HG03045 (cell line): ENCODE data around the gene EIF5.
A peak's percentile ranks its signal among the peaks of the same experiment; 100 is the strongest.
"Not testable (repeated sequence)": the region's sequence is repeated elsewhere in the genome, so short reads cannot be mapped to it uniquely, and the experiment has no call there.

Experiments
- ATAC-seq: cut with Tn5 transposase; IDR thresholded peaks from one replicate; pipeline ENCODE4 v1.9.1; 2021; ENCODE audit warnings: mild to moderate bottlenecking, moderate library complexity; ENCODE audit not compliant: unreplicated experiment

The EIF5 gene

DNA sequence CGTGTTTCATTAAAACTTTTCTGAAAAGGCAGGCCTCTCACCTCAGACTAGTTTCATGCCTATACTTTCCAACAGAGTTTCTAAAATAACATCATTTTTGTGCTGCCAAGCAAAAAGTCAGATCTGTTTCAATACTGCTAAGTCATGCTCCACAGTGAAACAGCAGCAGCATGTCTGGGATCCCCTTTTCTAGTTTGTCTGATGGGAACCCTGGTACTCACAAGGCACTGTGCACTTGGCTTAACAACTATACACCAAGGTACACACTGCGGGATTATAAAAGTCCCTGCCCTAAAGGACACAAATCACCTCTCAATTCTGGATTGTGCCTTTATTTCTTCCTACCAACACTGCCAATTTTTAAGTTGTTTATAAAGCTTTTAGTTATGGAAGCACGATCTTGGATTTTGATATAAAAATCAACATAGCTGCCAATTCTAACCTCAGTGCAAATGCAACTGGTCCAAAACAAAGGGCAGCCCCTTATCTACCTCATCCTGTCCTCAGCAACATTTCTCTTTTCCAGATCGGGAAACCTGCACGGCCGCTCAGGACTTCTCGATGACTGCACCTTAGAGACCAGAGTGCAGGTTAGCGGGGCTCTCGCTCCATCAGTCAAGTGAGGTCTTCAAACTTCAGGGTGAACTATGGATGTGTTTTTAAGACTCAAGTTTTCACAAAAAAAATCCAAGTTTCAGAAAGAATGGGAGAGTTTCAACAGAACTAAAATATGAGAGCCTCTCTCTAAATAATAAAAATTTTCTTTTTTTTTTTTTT lies 1.7 kb upstream of the EIF5 start:
- ATAC-seq = no peak

DNA sequence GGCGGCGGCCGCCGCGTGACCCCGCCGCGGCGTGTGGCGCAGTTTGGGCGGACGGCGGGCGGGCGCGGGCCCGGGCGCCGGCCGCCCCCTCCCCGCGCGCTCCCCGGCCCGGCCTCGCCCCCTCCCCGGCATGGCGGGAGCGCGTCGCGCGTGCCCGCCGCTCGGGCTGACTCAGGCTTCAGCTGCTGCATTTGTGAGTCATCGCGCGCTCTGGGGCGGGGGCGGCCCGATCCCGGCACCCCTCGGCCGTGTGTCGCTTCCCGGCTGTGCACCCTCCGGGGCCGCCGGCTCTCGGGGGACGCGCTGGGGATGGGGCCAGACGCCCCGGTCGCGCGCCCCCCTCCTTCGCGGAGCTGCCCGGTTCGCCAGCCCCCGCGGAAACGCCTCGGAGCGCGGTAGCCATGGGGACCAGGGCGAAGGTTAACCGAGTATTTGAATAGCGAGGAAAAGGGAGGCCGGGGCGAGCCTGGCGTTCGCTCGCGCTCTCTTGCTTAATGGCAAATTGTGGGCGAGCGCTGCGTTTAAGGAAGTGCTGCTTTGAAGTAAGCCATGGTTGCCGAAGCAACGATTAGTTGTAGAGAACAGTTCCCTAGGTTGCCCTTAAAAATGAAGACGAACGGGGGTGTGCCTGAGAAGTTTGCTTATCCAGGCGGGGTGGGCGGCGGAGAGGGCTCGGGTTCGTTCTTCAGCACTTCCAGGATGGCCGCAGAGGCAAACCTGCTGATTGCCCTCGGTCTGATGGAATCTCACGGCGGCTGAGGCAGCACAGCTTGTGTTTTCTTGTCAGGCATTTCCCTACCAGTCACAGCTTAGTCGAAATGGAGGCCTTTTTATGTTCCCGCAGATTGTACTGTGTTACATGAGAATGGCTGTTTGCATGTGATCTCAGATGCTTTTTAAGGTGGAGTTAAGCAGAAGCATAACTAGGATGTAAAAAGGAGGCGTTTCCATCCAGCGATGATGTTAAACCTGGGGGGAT lies 896 bp downstream of the EIF5 start:
- ATAC-seq = peak; percentile 13

DNA sequence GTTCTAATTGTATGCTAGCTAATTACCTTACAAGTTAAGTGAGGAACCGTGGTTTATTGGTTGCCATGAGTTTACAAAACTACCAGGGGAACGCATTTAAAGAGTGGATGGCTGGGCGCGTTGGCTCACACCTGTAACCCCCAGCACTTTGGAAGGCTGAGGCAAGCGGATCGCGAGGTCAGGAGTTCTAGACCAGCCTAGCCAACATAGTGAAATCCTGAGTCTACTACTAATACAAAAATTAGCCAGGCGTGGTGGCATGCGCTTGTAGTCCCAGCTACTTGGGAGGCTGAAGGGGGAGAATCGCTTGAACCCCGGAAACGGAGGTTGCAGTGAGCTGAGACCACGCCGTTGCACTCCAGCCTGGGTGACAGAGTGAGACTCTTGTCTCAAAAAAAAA lies 2.2 kb downstream of the EIF5 start:
- ATAC-seq = no peak

DNA sequence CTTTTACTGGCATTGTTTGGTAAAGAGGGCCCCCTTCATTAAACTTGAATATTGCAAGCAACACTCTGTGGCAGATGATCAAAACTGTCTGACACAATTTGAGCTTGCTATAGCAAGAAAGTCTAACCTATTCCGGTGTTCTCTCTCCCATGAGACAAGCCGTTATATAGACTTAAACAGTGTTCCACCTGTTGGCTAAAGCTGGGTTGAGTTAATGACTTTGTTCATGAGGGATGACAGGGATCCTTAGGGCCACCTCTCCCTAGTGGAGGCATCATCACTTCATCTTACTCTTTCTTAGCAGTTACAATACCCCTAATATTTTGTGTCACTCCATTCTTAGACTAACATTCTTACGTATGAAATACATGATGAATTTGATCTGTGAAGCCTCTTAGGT lies 3.8 kb downstream of the EIF5 start:
- no peak for ATAC-seq

DNA sequence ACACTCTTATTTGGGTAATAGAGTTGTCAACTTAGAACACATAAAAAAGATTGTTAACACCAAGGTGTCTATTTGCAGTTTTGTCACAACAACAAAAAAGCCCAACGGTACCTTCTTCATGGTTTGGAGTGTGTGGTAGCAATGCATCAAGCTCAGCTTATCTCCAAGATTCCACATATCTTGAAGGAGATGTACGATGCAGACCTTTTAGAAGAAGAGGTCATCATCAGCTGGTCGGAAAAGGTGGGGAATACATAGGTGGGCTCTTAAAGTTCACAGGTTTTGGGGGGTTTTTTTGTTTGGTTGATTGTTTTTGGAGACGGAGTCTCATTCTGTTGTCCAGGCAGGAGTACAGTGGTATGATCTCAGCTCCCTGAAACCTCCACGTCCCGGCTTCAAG lies 5.5 kb downstream of the EIF5 start:
- ATAC-seq = no peak

DNA sequence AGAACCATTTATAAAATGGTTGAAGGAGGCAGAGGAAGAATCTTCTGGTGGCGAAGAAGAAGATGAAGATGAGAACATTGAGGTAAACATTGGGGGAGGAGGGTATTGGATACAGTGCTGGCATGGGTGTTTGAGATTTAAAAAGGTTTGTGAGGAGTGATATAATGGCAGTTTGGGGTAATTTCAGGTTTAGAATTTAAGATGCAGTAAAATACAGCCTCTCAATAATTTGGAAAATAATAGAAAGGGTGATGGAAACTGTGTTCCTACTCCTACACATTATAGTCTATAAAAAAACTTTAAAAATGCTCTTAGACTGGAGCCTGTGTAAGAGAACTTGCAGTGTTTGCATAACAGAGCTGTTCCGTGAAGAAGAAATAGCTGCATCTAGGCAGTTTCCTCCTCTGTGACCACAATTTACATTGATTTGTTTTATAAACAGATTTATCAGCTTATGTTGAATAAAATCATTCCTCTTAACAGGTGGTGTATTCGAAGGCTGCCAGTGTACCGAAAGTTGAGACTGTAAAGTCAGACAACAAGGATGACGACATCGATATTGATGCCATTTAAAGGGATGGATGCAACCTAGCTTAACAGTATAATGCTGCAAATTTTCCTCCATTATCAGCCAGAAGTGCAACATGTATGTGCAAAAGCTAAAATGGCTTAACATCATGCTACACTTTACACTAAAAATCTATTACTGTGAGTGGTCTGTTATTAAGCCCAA lies 6.6 kb downstream of the EIF5 start:
- no peak for ATAC-seq

DNA sequence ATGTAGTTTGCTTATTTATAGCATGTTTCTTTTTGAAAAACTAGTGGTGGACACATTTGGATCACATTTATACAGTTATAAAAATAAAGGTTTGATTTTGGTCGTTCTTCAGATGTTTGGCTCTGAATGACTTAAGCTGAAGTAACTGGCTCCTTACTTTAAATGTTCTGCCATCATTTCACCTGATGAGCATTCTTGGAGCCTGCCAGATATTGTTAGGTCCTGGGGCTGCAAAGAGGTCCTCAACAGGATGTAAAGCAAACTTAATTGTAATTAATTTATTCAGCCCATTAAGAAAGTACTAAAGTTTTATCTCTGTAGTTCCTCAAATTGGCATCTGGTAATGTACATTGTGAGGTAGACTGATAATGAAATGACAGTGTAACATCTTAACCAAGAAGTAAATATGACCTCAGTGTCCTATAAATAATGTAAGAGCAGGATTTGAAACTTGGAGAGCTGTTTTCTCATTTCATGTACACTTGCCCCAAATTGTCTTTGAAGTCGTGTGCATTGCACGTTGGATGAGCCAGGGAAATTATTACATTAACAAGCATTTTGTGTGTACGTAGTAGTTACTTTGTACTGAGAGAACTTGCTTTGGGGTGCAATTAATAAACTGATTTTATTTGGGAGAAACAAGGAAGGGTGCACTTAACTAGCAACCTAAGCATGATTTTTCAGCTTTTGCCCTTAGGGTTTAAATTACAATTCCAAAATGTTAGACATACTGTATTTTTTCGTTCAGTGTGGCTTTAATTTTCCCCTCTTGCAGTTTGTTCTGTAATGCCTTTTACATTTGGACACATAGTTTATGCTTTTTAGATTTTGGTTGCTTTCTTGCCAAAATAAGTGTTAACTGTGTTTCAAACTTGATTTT lies 7.5 kb downstream of the EIF5 start:
- ATAC-seq = no peak

DNA sequence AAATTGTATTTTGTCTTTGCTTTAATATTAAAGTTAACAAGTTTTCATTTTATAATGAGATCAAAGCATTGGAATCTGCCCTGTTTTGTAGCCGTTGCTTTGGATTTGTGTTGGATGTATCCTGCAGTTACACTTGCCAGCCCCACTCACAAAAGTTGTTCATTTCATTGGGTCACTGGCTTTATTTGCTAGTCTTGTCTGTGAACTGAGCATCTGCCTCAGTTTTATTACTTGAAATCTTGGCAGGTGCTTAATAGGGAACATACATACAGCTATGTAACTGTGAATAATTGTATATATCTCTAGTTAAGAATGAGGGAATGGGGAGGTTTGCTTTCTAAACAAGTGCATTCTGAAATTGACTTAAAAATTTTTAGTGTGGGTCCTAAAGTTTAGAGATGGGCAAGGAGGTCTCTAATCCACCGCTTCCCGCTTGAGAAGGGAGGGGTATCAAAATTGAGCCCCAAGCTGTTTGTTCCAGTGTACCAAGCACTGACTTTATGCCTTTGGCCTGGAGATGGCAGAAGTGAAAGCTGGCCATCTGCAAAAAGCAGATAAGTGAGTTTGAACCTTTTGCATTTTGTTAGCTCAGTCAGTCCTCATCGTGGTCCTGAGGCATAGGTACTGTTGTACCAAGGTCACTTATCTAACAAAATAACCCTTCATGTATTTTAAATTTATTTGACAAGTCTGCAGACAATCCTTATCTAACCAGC lies 9.3 kb downstream of the EIF5 start:
- no peak for ATAC-seq

DNA sequence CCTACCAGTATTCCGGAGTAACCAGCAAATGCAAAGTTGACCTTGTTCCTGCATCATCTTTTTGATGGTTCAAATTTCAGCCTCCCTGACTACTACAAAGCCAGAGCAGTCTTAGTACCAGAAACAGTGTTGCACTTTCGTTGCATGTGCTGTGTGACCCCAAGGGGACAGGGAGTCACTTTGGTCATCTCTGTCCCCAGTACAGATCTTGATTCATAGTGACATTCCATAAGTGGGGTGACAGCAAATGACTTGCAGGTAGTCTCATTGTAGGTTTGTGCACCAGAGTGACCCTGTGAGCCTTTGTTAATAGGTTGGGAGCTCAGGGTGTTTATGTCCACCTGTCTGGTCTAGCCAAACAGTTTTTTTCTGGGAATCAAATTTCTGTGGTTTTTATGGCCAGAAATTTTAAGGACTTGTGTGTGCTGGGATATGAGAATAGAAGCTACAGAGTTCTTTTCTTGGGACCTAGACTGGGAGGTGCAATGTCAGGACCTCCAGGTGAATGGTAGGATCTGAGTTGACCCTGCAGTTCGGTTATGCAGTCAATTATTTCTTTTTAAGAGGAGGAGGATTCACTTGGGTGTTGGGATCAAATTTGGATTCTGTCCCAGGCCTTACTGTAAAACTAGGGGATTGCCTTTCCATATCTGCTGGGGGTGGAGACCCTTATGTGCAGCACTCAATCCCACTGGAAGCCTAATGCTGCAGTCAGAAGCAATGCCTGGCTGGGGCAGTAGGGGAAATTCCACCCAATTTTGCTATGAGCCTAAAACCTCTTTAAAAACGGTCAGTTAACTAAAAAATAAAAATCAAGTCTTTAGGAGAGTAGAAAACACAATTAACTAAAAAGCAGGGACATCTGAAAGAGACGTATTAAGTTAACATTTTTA lies 10.1 kb downstream of the EIF5 start:
- ATAC-seq = no peak

DNA sequence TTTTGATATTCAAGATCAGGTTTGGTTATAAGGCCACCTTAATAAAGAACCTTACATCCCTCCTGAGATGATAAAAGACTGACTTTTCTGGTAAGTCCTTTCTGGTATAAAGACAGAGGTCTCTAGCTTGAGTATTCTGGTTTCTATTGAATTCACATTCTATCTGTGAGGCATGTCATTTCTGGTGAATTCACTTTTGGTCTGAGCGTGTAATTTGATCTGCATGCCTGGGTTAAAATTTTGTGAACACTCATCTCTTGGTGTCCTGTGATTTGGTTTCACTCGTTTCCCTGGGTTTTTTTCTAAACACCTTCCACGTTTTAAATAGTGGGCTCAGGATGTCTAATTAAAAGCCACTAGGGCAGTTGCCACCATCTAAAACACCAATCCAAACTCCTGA lies 12.2 kb downstream of the EIF5 start:
- ATAC-seq = no peak

DNA sequence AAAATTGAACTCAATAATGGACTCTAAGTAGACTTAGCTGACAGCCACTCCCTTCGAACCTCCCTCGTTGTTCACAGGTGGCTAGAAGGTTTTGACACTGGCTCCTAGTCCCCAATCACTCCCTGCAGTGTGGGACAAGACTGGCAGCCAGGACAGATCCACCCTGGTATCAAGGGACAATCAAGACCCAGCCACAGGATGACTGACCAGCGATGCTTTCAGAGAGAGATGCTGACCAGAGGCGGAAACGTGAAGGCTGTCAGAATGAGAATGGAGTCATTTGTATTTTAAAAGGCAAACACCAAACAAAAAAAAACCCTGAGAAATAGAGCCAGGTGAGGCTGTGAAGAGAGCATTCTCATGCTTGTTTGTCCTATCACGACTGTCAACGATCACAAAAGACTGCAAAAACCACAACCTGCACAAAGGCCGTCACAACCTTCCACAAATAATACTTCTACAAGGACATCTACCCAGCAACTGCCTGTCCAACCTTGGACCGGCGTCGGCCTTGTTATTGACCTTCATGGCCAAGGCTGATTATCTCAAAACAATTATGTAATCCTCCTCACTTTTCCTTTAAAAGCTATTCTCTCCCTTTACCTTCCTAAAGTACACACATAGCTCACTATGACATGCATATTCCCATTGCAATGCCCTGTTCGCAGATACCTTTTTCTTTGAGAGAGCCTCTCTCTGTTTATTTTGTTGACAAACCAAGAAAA lies 13.2 kb downstream of the EIF5 start:
- no peak for ATAC-seq

DNA sequence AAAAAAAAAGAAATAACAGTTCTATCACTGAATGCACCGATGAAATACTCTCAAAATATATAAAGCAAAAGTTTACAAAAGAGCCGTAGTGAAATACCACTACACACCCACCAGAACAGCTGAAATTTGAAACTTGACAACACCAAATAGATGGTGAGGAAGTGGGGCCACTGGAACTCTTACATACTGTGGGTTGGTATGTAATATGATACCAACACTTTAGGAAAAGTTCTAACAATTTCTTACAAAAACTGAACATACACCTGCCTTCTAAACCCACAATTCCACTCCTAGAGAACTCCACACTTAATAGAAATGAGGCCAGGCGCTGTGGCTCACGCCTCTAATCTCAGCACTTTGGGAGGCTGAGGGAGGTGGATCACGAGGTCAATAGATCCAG lies 14.1 kb downstream of the EIF5 start:
- no peak for ATAC-seq

DNA sequence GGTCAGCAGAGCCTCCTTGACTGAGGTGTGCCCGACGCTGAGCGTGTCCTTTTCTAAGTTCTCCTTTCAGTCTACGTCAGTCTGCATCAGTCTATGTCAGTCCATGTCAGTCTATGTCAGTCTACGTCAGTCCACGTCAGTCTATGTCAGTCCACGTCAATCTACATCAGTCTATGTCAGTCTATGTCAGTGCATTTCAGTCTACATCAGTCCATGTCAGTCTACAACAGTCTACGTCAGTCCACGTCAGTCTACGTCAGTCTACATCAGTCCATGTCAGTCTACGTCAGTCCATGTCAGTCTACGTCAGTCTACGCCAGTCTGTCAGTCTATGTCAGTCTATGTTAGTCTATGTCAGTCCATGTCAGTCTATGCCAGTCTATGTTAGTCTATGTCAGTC lies 15.9 kb downstream of the EIF5 start:
- ATAC-seq = no peak

DNA sequence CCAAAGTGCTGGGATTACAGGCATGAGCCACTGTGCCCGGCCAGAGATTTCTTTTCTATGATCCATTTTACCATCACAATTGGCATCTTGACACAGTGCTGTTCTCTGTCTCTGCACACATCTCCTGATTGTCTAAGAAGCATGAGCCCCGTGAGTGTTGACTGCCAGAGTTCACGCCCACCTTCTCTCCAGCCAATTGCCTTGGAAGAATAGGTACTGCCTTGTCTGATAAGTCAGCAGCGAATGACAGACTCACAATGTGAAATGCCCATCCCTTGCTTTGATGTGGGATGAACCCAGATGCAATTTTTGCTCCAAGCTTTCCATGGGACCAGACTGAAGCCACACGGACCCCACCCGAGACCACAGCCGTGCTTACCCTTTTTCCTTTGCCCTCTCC lies 19.3 kb downstream of the EIF5 start:
- no peak for ATAC-seq

DNA sequence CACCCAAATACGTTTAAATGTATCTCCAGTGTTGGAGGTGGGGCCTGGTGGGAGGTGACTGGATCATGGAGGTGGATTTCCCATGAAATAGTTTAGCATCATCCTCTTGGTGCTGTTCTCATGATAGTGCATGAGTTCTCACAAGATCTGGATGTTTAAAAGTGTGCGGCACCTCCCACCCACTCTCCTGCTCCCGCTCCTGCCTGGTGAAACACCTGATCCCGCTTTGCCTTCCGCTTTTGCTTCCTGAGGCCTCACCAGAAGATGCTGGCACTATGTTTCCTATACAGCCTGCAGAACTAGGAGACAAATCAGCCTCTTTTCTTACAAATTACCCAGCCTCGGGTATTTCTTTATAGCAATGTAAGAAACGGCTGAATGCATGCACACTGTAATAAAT lies 20.1 kb downstream of the EIF5 start:
- no peak for ATAC-seq

DNA sequence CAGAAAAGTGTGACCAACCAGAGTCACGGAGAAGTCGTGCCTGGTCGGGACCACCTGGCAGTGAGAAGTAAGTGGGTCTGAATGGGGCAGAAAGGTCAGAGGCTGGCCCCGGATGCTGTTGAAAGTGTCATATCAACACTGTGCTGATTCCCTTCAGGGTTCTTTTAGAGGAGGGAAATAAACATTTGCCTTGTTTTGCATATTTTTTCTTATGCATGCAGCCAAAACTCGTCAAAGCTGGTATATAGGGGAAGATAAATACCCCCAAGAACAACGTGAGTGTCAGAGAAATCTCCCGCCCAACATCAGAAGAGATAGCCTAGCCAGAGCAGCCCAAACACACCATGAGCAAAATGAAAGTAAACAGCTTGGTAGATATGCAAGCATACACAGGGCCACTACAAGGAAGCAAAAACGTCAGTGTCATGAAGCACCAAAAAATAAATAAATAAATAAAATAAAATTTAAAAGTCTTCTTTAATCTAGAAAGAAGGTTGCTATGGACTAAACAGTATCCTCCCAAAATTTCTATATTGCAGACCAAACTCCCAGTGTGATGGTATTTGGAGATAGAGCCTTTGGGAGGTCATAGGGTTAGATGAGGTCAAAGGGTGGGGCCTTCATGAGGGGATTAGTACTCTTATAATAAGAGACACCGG lies 22.1 kb downstream of the EIF5 start:
- no peak for ATAC-seq

DNA sequence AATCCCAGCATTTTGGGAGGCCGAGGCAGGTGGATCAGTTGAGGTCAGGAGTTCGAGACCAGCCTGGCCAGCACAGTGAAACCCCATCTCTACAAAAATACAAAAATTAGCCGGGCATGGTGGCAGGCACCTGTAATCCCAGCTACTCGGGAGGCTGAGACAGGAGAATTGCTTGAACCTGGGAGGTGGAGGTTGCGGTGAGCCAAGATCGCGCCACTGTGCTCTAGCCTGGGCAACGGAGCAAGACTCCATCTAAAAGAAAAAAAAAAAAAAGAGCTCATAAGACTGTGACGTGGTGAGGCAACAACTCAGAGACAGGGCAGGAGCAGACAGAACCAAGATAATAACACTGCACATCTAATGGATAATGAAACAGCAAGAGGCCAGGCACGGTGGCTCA lies 23.5 kb downstream of the EIF5 start:
- not testable (repeated sequence) for ATAC-seq

DNA sequence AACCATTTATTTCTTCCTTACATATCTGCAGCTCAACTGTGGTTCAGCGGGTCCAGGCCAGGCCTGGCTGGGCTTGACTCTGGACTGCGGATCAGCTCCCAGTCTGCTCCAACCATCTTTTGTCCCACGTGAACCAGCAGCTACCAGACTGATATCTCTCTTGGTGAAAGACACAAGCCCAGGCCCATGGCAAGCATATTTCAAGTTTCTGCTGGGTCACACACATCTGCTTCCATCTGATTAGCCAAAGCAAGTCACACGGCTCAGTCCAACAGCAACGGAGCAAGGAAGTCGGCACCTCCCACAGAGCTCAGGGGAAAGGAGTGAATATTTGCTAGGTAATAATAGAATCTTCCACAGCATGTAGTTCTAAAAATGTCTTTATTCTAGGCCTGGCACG lies 26.5 kb downstream of the EIF5 start:
- no peak for ATAC-seq
